ENCODE measurements around the gene UTS2B. TPM values are rescaled to one million over a fixed set of nuclear protein-coding genes. Genes with fewer than 3 reads are reported as not detected.

UTS2B gene
- total RNA-seq, 1 donor from 2014 or later, result 0.19 TPM

GRCh38 chr3:191234216-191234615 is 96.1 kb downstream of the UTS2B start:
- ATAC-seq (ENCODE audit: poor library complexity), result no peak
- DNase-seq, result no peak
- intact Hi-C loops (cut with DNase I), result no loop called here

- intact Hi-C loops (cut with DNase I), result no loop called here
- no peak for ATAC-seq (ENCODE audit: poor library complexity)
- DNase-seq, result no peak
Observed at GRCh38 chr3:191227541-191227940, 102.8 kb downstream of the UTS2B start.

GRCh38 chr3:191221638-191222037 is 108.7 kb downstream of the UTS2B start:
- intact Hi-C loops (cut with DNase I), result no loop called here
- ATAC-seq (ENCODE audit: poor library complexity) (no peak), DNase-seq (no peak)

GRCh38 chr3:191220908-191221307 is 109.4 kb downstream of the UTS2B start:
- no peak for DNase-seq
- no peak for ATAC-seq (ENCODE audit: poor library complexity)
- intact Hi-C loops (cut with DNase I), result no loop called here

- ATAC-seq (ENCODE audit: poor library complexity), result no peak
- DNase-seq, result no peak
- intact Hi-C loops (cut with DNase I), result no loop called here
Observed at GRCh38 chr3:191217301-191217700, 113.0 kb downstream of the UTS2B start.

Other genes starting within 250 kb of the UTS2B start
- not detected for gene OSTN, start 131.3 kb downstream of the UTS2B start, total RNA-seq
- gene CCDC50, start 1.1 kb downstream of the UTS2B start, total RNA-seq, result 50.8 TPM
- gene PYDC2, start 130.6 kb upstream of the UTS2B start, total RNA-seq, result not detected